Neural progenitor cell (in vitro differentiated cells): Measurements from ENCODE around the gene GARIN5A.

Experiments used
- EZH2 ChIP-seq: fragments of 200-600 bp; sonication (generic); IDR thresholded peaks from 2 replicates; pipeline ENCODE4 v1.6.1; 2017; ENCODE audit warnings: antibody characterized with exemption, mild to moderate bottlenecking, moderate library complexity
- EZH2phosphoT487 ChIP-seq: fragments of 200-600 bp; sonication (generic); IDR thresholded peaks from 2 replicates; pipeline ENCODE4 v1.6.1; 2017; ENCODE audit warnings: antibody characterized with exemption
- TF ChIP-seq, protein P1 (sequence below): fragments of 200-600 bp; sonication (generic); IDR thresholded peaks from 2 replicates; pipeline ENCODE4 v1.5.1; 2017; ENCODE audit warnings: antibody characterized with exemption, mild to moderate bottlenecking

DNA sequence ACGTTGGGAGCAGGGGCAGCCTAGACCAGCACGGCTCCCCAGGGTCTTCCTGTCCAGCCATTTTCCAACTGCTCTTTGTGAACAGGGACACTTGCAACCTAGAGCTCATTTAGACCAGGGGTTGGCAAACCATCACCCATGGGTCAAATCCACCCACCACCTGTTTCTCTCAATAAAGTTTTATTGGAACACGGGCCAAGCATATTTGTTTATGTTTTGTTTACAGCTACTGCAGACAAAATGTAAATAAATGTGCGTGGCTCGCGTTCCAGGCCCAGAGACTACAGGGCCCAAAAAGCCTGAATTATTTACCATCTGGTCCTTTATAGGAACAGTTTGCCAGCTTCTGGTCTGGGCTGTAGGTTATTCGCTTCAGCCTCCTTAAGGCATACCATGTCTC is 13.7 kb downstream of the GARIN5A start:
- TF ChIP-seq EZH2 (no peak), EZH2phosphoT487 (no peak)
- TF ChIP-seq, protein P1, sequence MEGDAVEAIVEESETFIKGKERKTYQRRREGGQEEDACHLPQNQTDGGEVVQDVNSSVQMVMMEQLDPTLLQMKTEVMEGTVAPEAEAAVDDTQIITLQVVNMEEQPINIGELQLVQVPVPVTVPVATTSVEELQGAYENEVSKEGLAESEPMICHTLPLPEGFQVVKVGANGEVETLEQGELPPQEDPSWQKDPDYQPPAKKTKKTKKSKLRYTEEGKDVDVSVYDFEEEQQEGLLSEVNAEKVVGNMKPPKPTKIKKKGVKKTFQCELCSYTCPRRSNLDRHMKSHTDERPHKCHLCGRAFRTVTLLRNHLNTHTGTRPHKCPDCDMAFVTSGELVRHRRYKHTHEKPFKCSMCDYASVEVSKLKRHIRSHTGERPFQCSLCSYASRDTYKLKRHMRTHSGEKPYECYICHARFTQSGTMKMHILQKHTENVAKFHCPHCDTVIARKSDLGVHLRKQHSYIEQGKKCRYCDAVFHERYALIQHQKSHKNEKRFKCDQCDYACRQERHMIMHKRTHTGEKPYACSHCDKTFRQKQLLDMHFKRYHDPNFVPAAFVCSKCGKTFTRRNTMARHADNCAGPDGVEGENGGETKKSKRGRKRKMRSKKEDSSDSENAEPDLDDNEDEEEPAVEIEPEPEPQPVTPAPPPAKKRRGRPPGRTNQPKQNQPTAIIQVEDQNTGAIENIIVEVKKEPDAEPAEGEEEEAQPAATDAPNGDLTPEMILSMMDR, result no peak
